Esophagus squamous epithelium (tissue), 4 donors: ENCODE data around the gene CECR2.

Source experiments
- CTCF ChIP-seq, 6 experiments: fragments of 450-650 bp in 4 of 6; fragments of 200-600 bp in 2 of 6; sonication (generic) in 2 of 6; IDR thresholded peaks; one replicate each; pipeline ENCODE4 v1.5.1; 2016 to 2019; ENCODE audit warnings: antibody characterized with exemption in 6 of 6, mild to moderate bottlenecking in 4 of 6, moderate library complexity in 4 of 6
- POLR2A ChIP-seq, 4 donors: fragments of 450-650 bp; IDR thresholded peaks; one replicate each; pipeline ENCODE4 v1.6.1; 2017; ENCODE audit warnings: antibody characterized with exemption in 4 of 4, mild to moderate bottlenecking in 4 of 4, moderate library complexity in 3 of 4

GRCh38 chr22:17493419-17493981 is 124.2 kb downstream of the CECR2 start:
- TF ChIP-seq CTCF (IDR thresholded peaks at IDR 0.05), result no peak
- TF ChIP-seq POLR2A (IDR thresholded peaks at IDR 0.05), result no peak
